Left ventricle myocardium superior (tissue), 1 donor: Measurements from ENCODE around the gene OPCML. TPM values are rescaled to one million over a fixed set of nuclear protein-coding genes. Genes with fewer than 3 reads are reported as not detected.

Source experiments
- ATAC-seq: fragments of 200-7000 bp; cut with Tn5 transposase; one replicate; pipeline ENCODE4 v1.9.1; 2020; ENCODE audit warnings: mild to moderate bottlenecking, moderate library complexity
- DNase-seq: peaks from one replicate; pipeline ENCODE4 v3.0.0-alpha.2; 2020
- intact Hi-C: fragments of 100-400 bp; cut with micrococcal nuclease; formaldehyde crosslinking; loops from one replicate; pipeline ENCODE4 v1.11.0; 2022
- total RNA-seq: library from RNA; stranded (reverse); fragmentation: NEBNext Ultra II Directional; extraction: Animal tissue kit (Norgen Biotek cat#: 25700); gene quantifications from one replicate; pipeline ENCODE4 v1.2.1, GENCODE V29; 2021
- donor health status: DM: no; HTN: yes; CAD: no; lungs with severe emphysema.

OPCML gene
- total RNA-seq, 1 donor from 2014 or later: 0.37 TPM

DNA sequence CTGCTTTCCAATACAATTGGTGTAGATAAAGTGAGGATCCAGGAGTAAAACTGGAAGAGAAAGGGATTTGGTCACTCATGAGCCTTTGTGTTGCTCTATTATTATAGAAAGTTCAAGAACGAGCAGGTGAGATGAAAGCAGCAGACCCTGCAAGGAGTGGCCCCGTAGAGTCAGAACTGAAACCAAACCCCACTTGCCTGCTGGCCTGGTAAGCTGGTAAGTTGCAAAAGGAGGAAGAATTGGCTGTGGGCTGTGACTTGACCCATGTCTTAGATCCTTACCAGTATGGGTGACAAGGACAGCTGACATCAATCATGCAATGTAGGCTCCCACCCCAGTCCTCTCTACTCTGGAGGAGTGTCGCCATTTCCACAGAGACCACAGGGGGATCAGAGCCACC lies 201.3 kb downstream of the OPCML start:
- intact Hi-C loops: no loop called here
- no peak for ATAC-seq
- DNase-seq: no peak

DNA sequence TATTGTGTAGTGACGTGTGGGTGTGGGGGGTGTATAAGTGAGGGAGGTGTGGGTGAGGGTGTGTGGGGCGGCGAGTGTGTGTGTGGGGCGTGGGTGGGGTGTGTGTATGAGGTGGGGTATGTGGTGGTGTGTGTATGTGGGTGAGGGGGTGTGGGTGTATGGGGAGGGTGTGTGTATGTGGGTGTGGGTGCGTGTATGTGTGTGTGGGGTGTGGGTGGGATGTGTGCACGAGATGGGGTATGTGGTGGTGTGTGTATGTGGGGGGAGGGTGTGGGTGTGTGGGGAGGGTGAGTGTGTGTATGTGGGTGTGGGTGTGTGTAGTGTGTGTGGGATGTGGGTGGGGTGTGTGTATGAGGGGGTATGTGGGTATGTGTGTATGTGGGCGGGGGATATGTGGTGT lies 205.5 kb downstream of the OPCML start:
- ATAC-seq (no peak), DNase-seq (no peak)
- intact Hi-C loops: no loop called here

DNA sequence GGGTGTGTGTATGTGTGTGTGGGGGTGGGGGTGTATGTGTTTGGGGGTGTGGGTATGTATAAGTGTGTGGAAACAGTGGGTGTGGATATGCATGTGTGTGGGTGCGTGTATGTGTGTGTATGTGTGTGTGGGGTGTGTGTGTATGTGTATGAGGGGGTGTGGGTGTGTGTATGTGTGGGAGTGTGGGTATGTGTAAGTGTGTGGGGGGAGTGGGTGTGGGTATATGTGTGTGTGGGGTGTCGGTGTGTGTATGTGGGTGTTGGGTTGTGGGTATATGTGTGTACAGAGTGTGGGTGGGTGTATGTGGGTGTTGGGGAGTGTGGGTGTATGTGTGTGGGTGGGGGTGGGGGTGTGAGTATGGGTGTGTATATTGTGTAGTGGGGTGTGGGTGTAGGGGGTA lies 206.0 kb downstream of the OPCML start:
- intact Hi-C loops: no loop called here

DNA sequence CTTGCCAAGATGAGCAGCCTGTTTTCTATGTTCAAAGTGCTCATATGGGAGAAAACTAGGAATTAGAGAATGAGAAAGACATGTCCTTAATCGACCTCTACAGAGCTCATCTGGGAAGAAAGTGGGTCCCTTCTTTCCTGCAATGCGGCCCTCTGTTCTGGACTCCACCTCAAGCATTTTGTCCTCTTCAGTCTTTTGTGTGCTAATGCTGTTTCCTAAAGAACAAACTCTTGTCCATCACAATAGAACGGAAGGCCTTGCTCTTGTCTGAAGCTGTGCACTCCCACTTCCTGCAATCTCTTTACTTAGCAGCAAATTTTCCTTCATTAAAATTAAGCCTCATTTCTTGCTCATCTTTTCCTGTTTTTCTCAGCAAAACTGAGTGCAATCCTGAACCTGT lies 206.6 kb downstream of the OPCML start:
- ATAC-seq: no peak
- intact Hi-C loops: no loop called here
- no peak for DNase-seq

More for the DNA sequence above, 206.0 kb downstream of the OPCML start:
- ATAC-seq (no peak), DNase-seq (no peak)

DNA sequence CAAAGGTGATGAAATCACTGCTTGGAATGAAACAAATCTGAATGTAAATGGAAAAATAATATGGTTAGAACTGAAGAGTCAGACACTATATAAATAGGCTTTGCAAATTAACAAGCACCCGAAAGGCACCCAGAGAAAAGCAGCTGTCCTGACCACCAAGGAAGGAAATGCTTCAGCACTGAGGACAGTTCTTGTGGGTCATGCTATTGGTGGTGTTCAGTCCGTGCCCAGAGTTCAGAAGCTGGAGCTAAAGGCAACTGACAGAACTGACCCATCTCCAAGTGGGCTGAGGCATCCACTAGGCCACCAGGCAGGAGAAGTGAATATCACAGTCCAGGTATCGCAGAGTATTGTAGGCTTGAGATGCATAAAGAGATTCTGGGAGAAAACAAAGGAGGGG lies 208.9 kb downstream of the OPCML start:
- no peak for DNase-seq
- intact Hi-C loops: no loop called here
- no peak for ATAC-seq

DNA sequence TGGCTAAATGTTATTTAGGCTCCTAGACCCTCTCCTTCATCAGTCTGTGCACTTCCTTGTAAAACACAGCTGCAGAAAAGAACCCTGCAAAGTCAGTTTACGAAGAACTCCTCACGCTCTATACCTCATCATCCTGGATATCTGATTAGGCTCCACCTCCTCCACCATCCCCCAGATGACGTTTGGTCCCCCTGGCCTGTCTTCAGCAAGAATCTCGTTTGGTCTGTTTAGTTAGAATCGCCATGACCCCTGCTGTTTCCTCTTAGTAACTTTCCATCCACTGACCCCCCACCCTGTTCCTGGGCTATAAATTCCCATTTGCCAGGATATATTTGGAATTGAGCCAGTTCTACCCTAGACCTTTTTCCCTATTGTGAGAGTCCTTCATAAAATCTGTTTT lies 214.1 kb downstream of the OPCML start:
- ATAC-seq (no peak), DNase-seq (no peak)
- intact Hi-C loops: no loop called here

DNA sequence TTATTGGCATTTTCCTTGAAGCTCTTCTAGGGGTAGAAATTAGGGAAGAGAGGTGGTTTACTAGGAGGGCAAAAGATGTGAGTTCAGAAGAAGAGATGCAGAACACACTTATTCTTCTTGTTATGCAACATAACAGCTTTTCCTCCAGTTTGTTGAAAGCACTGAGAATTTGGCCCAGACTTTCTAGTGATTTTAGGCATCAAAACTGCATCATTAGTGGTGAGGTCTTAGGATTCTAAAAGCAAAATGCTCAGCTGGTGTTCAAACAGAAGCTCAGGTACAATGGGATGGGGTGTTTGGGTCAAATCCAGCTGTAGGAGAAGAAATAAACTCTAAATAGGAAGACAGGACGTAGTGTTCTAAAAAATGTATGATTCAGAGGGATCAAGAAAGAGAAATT lies 221.1 kb downstream of the OPCML start:
- intact Hi-C loops: no loop called here
- no peak for ATAC-seq
- DNase-seq: no peak

DNA sequence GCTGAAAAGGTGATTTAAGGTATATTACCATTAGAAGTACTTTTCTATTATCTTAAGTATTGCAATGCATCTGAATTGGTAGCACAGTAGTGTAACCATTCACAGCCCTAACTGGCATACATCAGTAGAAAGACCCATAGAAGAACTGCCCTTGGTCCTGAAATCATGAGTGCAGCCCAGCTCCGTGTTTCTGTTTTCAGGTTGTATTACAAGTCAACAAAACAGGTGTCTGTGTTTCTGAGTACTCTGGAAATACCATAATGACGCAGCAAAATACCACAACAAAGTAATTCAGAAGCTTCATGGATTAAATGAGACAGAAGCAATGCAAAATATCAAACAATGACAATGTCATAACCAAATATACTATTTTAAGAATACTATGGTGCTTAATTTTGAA lies 226.3 kb downstream of the OPCML start:
- intact Hi-C loops: no loop called here
- ATAC-seq: no peak

DNA sequence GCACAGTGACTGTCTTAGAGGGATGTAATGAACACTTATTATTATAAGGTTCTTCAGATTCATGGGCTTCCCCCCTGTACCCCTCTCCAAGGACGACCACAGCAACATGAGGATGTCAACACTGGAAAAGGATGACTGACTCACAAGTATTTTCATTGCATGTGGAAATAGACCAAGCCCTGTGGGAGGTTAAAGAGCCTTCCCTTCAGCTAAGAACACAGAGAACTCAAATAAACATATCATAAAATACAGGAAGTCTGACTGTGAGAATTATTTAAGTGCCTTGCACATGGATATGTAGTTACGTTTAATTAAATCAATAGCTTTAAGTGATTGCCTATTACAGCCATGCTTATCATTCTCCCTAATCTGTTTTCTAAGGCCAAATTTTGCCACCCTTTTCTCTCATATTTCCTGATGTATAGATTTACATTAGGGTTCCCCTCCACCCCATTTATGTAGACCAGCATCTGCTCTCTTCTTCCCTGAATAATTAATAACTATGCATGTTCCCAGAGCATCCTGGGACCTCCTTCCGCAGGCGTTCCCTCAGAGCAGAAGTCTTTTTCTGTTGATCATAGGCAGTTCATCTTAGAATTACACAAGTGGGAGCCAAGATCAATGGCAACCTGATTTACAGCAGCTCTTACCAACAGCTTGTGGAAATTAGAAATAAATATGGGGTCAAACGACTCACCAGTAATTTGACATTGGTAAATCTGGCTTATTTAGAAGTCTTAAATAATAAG lies 226.9 kb downstream of the OPCML start:
- DNase-seq (no peak), ATAC-seq (no peak)
- intact Hi-C loops: no loop called here

More for the DNA sequence above, 226.3 kb downstream of the OPCML start:
- no peak for DNase-seq

DNA sequence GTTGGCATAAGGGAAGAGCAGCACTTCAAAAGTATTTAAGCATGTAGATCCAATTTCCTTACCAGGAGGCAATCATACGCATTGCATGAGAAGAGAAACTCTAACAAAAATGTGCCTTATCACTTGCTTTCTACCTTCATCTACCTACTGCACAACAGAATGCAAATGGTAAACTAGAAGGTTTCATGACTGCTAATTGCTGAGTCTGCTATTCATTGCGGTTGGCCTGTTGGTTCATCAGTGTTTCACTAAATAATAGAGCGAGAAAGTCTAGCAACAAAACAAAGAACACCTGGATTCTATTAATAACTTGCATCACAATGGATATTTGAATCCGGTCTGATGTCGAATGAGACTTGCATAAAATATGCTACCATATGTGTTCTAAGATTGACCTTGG lies 229.0 kb downstream of the OPCML start:
- DNase-seq (no peak), ATAC-seq (no peak)
- intact Hi-C loops: no loop called here

DNA sequence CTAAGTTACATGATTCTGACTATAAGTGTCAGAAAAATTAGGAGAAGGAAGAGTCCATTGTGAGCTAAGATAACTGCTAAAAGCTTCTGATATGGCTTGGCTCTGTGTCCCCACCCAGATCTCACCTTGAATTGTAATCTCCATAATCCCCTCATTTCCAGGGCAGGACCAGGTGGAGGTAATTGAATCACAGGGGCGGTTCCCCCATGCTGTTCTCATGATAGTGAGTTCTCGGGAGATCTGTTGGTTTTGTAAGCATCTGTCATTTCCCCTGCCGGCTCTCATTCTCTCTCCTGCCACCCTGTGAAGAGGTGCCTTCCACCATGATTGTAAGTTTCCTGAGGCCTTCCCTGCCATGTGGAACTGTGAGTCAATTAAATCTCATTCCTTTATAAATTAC lies 230.2 kb downstream of the OPCML start:
- ATAC-seq: no peak
- intact Hi-C loops: no loop called here

DNA sequence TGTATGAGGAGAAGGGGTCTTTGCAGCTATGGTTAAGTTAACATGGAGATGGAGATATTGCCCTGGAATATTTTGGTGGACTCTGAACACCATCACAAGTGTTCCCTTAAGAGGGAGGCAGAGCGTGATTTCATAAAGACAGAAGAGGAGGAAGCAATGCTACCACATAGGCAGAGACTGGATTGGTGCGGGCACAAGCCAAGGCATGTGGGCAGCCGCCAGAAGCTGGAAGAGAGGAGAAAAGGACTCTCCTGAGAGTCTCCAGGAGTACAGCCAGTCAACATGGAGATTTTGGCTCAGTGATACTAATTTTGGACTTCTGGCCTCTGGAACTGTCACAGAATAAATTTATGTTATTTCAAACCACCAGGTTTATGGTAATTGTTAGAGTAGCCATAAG lies 231.6 kb downstream of the OPCML start:
- ATAC-seq (no peak), DNase-seq (no peak)
- intact Hi-C loops: no loop called here

More for the DNA sequence above, 230.2 kb downstream of the OPCML start:
- no peak for DNase-seq

DNA sequence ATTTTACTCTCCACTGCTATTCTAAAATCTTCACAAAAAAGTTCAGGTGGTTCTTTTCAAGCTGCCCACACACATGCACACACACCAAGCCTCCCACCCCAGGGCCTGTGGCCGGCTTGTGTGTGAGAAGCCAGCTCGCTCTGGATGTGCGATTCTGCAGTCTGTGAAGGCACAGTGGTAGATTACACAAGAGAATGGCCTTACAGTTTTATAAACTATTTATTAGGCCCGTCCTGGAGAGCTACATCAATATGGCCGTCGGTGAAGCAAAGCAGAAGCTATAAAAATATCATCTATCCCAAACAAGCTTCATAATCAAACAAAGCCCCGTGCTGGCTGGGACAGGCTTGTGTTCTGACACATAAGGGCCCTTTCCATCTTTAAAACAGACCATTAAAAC lies 240.5 kb downstream of the OPCML start:
- DNase-seq (no peak), ATAC-seq (no peak)
- intact Hi-C loops: no loop called here

DNA sequence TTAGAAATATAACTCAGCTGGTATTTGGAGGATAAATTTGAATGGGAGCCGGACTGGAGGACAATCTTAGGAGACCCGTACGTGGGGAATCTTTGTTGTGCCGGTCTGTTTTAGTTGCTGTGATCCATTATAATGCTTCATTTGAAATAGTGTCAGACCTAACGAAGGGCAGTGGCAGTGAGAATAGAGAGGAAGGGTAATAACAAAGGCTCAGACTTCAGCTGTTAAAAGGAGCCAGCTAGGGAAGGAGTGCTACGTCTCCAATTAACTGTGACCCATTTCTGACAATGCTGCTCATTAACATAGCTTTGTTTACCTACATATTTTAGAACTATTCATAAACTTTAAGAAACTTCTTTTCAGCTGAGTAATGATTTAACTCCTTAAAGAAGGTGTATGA lies 246.9 kb downstream of the OPCML start:
- no peak for ATAC-seq
- intact Hi-C loops: no loop called here
- DNase-seq: no peak

DNA sequence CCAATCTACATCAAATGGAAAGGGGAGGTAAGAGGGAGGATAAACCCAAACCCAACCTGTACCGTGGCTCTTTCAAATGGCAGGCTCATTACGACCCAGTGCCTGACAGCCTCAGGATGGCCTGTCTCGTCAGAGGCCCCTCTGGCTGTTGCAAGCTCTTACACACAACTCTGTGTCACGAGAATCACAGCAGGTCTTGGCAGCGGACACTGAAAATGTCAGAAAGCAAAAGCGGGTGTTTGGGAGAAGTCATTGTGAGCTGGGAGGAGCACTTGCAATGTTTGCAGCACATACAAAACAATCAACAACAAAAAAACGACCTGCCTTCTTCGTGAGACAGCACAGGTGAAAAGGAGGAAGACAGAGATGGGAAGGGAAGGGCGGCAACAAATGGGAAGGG lies 248.1 kb downstream of the OPCML start:
- intact Hi-C loops: no loop called here
- ATAC-seq: no peak

DNA sequence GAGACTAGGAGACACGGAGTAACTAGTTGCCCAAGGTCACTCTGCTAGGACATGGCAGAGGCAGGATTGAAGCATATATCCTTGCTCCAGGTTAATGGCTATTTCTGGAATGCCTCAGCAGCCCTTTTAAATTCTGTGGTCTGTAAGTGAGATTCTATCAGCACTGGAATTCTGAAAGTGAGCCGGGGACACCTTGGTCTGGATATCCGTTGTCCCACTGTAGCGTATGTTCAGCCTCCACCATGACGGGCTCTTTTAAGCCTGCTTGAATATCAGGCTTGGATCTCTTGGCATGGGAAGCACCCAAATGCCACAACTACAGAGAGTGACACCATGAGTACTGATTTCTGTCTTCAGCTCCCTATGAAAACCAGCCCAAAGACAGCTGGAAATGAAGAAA lies 254.4 kb downstream of the OPCML start:
- no peak for ATAC-seq
- no peak for DNase-seq
- intact Hi-C loops: no loop called here

More for the DNA sequence above, 248.1 kb downstream of the OPCML start:
- DNase-seq: no peak

DNA sequence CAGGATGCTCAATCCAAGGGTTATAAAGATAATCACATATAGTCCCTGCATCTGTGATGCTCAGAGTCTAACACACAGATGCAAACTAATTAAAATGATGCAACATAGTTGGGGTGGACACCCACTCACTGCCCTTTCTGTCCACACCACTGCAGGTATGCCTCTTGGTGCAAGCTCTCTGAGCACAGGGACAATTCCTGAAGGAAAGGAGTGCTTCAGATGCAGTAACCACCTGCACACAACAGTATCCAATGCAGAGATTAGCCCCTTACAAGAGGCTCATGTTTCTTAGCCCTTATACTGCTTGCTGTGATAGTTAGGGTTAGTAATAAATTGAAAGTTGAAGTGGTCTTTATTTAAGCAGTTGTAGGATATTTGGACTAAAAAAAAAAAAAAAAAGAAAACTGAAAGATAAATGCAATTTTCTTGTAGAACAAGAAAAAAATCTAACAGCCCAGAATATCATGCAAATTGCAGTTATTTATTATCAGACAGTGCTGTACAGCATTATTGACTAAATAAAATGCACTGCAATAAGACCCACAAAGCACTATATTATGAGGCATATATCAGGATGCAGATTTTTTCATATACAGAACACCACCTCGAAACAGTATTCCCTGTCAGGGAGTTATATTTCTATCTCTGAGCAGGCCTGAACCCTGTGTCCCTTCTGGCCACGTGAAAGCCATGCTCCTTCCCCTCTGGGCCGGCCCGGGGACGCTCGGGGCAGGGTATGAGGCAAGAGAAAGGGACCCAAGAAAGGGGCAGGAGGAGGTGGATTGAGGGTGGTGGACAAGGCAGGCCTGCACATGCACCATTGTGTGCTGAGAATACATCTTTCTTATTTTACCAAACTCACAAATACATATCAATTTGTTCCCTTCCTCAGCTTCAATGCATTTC lies 260.2 kb downstream of the OPCML start:
- no peak for ATAC-seq
- no peak for DNase-seq
- intact Hi-C loops: no loop called here

DNA sequence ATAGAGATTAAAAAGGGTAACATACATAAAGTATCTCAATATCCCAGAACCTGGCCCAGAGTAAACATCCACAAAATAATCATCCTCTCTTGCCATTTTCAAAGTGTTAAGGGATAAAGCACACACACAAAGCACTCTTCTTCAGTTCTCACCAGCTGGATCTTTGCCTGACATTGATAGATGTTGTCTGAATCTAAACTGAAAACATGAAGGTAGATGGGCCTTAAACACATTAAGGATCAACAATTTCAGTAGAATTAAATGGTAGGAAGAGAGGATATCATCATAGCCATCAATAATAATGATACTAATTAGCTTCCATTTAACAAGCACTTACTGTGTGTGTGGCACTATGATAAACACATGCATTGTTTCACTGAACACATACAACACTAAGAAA lies 261.1 kb downstream of the OPCML start:
- intact Hi-C loops: no loop called here
- no peak for ATAC-seq
- DNase-seq: no peak

DNA sequence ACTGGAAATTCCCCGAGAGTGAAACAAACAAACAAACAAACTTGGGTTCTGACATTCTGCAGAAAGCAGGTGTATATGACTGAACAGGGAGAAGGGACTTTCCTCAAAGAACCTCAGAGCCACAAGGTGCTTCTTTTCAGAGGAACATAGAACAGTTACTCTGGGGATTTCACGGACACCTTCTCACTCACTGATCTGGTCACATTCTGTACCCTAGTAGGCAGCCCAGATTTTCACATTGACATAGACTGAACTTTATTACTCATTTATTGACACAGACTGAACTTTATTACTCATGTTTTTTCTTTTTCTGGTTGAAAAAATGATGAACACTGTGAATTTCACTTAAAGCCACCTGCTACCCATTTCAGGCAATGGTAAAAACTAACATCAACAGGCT lies 263.0 kb downstream of the OPCML start:
- DNase-seq (no peak), ATAC-seq (no peak)
- intact Hi-C loops: no loop called here

DNA sequence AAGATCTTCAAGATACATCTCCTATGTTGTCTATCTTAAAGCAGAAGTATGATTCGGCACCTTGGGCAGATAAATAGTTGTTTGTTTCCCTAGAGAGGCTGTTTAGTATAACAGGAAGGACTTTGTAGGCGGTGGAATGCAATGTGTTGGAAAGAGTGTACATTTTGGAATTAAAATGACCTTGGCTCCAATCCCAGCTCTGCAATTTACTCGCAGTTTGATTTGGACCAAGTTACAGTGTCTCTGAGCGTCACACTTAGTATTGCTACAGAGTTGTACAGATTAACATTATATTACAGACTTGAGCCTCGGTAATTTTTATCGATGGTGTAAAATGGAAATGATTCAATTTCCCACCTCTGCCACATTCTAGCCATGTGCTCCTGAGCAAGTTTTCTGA lies 265.3 kb downstream of the OPCML start:
- ATAC-seq (no peak), DNase-seq (no peak)
- intact Hi-C loops: no loop called here
